ENCODE measurements around the gene ARHGDIA.

- TF ChIP-seq EZH2 (optimal IDR thresholded peaks at IDR 0.05; ENCODE audit: low read depth, low read length) (no peak), CTCF (IDR thresholded peaks at IDR 0.05; ENCODE audit: low read length) (no peak), EZH2phosphoT487 (IDR thresholded peaks at IDR 0.05; ENCODE audit: low read length) (no peak)
Measured at GRCh38 chr17:81858967-81859905, 11.9 kb downstream of the ARHGDIA start.

All from MM.1S (cell line).